IMR-90 (cell line): Measurements from ENCODE around the gene ETFA. TPM values are rescaled to one million over a fixed set of nuclear protein-coding genes. Genes with fewer than 3 reads are reported as not detected.

ENCODE experiments used
- ATAC-seq: fragments of 200-7000 bp; cut with Tn5 transposase; 2 replicates; pipeline ENCODE4 v1.9.1; 2020; ENCODE audit warnings: low read depth, mild to moderate bottlenecking, moderate library complexity
- BruUV-seq: library from RNA; stranded (reverse); fragments of 400-500 nt; replicated peaks from 2 replicates; lab custom pipeline; 2021; lab: Mats Ljungman, UMichigan
- CTCF ChIA-PET: fragments of 300-600 bp; formaldehyde crosslinking; extraction: SDS; loops from one replicate; lab custom pipeline; 2021; ENCODE audit warnings: antibody characterized with exemption; lab: Yijun Ruan, JAX
- POLR2A ChIA-PET: fragments of 300-600 bp; sonication (Branson Sonifier 250); formaldehyde crosslinking; loops from one replicate; lab custom pipeline; 2022; ENCODE audit warnings: antibody characterized with exemption; ENCODE audit not compliant: unreplicated experiment; lab: Charles Lee
- DNase-seq: peaks from one replicate; pipeline ENCODE4 v3.0.0; 2013
- H2AFZ ChIP-seq: replicated peaks from 2 replicates; pipeline ENCODE3; 2013; ENCODE audit warnings: low read length, mild to moderate bottlenecking; ENCODE audit not compliant: poor library complexity
- H2AK5ac ChIP-seq: 2 replicates; pipeline ENCODE4 v1.6.1; 2013; ENCODE audit warnings: low read depth, low read length, inconsistent platforms
- H2AK9ac ChIP-seq: replicated peaks from 2 replicates; pipeline ENCODE3; 2013; ENCODE audit warnings: mild to moderate bottlenecking, low read depth, low read length, moderate library complexity; ENCODE audit not compliant: poor library complexity
- H2BK120ac ChIP-seq: 2 replicates; pipeline ENCODE4 v1.6.1; 2013; ENCODE audit warnings: low read depth, low read length, inconsistent platforms
- H2BK15ac ChIP-seq: 3 replicates; pipeline ENCODE4 v1.6.1; 2013; ENCODE audit warnings: low read depth, low read length, inconsistent platforms
- H2BK20ac ChIP-seq: 2 replicates; pipeline ENCODE4 v1.6.1; 2013; ENCODE audit warnings: low read depth, mild to moderate bottlenecking, inconsistent platforms, low read length, moderate library complexity
- H2BK5ac ChIP-seq: 2 replicates; pipeline ENCODE4 v1.6.1; 2013; ENCODE audit warnings: mild to moderate bottlenecking, low read depth, low read length, inconsistent platforms; ENCODE audit not compliant: poor library complexity, severe bottlenecking
- H3K14ac ChIP-seq: replicated peaks from 2 replicates; pipeline ENCODE4 v1.6.1; 2013; ENCODE audit warnings: low read depth, low read length, inconsistent platforms
- H3K18ac ChIP-seq: 2 replicates; pipeline ENCODE4 v1.6.1; 2013; ENCODE audit warnings: low read depth, low read length, control low read depth
- H3K23ac ChIP-seq: 2 replicates; pipeline ENCODE4 v1.6.1; 2013; ENCODE audit warnings: low read depth, low read length, inconsistent platforms
- H3K27ac ChIP-seq: 2 replicates; pipeline ENCODE4 v1.5.1; 2013; ENCODE audit warnings: mild to moderate bottlenecking, control low read depth, low read length; ENCODE audit not compliant: insufficient read depth
- H3K27me3 ChIP-seq: 2 replicates; pipeline ENCODE4 v1.6.1; 2013; ENCODE audit warnings: low read length; ENCODE audit not compliant: control insufficient read depth, insufficient read depth
- H3K36me3 ChIP-seq: 2 replicates; pipeline ENCODE4 v1.6.1; 2013; ENCODE audit warnings: low read length, mixed read lengths; ENCODE audit not compliant: control insufficient read depth, insufficient read depth
- H3K4ac ChIP-seq: 2 replicates; pipeline ENCODE4 v1.6.1; 2013; ENCODE audit warnings: low read depth, low read length, inconsistent platforms
- H3K4me1 ChIP-seq: 2 replicates; pipeline ENCODE4 v1.6.1; 2013; ENCODE audit warnings: low read length, mixed read lengths; ENCODE audit not compliant: control insufficient read depth, insufficient read depth
- H3K4me2 ChIP-seq: 2 replicates; pipeline ENCODE4 v1.6.1; 2013; ENCODE audit warnings: low read depth, mild to moderate bottlenecking, control low read depth, low read length, moderate library complexity
- H3K4me3 ChIP-seq: 2 replicates; pipeline ENCODE4 v1.5.1; 2013; ENCODE audit warnings: low read depth, mild to moderate bottlenecking, control low read depth, low read length, moderate library complexity; ENCODE audit not compliant: insufficient read depth
- H3K56ac ChIP-seq: 2 replicates; pipeline ENCODE4 v1.6.1; 2013; ENCODE audit warnings: low read length, inconsistent platforms; ENCODE audit not compliant: insufficient read depth; ENCODE audit errors: extremely low read depth
- H3K79me1 ChIP-seq, 2 experiments: 2 replicates each; pipeline ENCODE4 v1.6.1; 2013; ENCODE audit warnings: low read length in 2 of 2, inconsistent platforms in 1 of 2, low read depth in 1 of 2
- H3K9ac ChIP-seq: 2 replicates; pipeline ENCODE4 v1.6.1; 2013; ENCODE audit warnings: low read depth, low read length, control low read depth
- H3K9me1 ChIP-seq: 2 replicates; pipeline ENCODE4 v1.6.1; 2013; ENCODE audit warnings: low read length, inconsistent platforms; ENCODE audit not compliant: insufficient read depth
- H3K9me3 ChIP-seq: 2 replicates; pipeline ENCODE4 v1.6.1; 2013; ENCODE audit warnings: low read length; ENCODE audit not compliant: control insufficient read depth, insufficient read depth
- H4K20me1 ChIP-seq: 2 replicates; pipeline ENCODE4 v1.6.1; 2013; ENCODE audit warnings: low read length, inconsistent platforms; ENCODE audit not compliant: insufficient read depth
- H4K5ac ChIP-seq: 2 replicates; pipeline ENCODE4 v1.6.1; 2013; ENCODE audit warnings: mild to moderate bottlenecking, low read depth, low read length, control low read depth
- H4K8ac ChIP-seq, 2 experiments: 2 replicates each; pipeline ENCODE4 v1.6.1; 2013; ENCODE audit warnings: low read depth in 2 of 2, low read length in 2 of 2, control low read depth in 1 of 2, inconsistent platforms in 1 of 2
- H4K91ac ChIP-seq: 2 replicates; pipeline ENCODE4 v1.6.1; 2013; ENCODE audit warnings: low read depth, low read length, inconsistent platforms; ENCODE audit not compliant: insufficient read depth
- FOS ChIP-seq: fragments of 150-350 bp; IDR thresholded peaks from 2 replicates; pipeline ENCODE4 v1.6.1; 2016; ENCODE audit warnings: low read depth, low read length
- MXI1 ChIP-seq: IDR thresholded peaks from 2 replicates; pipeline ENCODE4 v1.6.1; 2012; ENCODE audit warnings: low read depth, mild to moderate bottlenecking, low read length, moderate library complexity, borderline replicate concordance
- POLR2A ChIP-seq: IDR thresholded peaks from 2 replicates; pipeline ENCODE4 v1.6.1; 2012; ENCODE audit warnings: mild to moderate bottlenecking, low read depth, low read length
- RAD21 ChIP-seq: IDR thresholded peaks from 2 replicates; pipeline ENCODE4 v1.6.1; 2012; ENCODE audit warnings: low read length, improper control_type of control experiment
- RFX5 ChIP-seq: IDR thresholded peaks from 2 replicates; pipeline ENCODE4 v1.8.0; 2012; ENCODE audit warnings: low read depth, mild to moderate bottlenecking, low read length, moderate library complexity
- USF2 ChIP-seq: fragments of 150-350 bp; IDR thresholded peaks from 2 replicates; pipeline ENCODE4 v1.6.1; 2017; ENCODE audit warnings: mild to moderate bottlenecking, antibody characterized with exemption, low read length, low read depth
- WGBS, 2 experiments: methylation state at CpG; one replicate each; pipeline versions ENCODE4 v1.1.5 to v1.1.7; 2013; ENCODE audit warnings: missing lambda C conversion rate in 2 of 2; ENCODE audit not compliant: insufficient read length in 1 of 2; ENCODE audit errors: extremely low coverage in 2 of 2; 5-methylcytosine and 5-hydroxymethylcytosine counted together
- dilution Hi-C: fragments of 300-500 bp; cut with HindIII; formaldehyde crosslinking; loops from one replicate; pipeline ENCODE4 v1.14.3; 2018; ENCODE audit warnings: low sequenced_read_pairs; ENCODE audit not compliant: unreplicated experiment
- in situ Hi-C: fragments of 300-500 bp; cut with MboI; formaldehyde crosslinking; loops from 3 replicates; pipeline ENCODE4 v1.14.3; 2019; ENCODE audit warnings: low sequenced_read_pairs, inconsistent platforms, mixed read lengths
- intact Hi-C: fragments of 100-400 bp; cut with micrococcal nuclease; formaldehyde crosslinking; loops from 2 replicates; pipeline ENCODE4 v1.10.0; 2022
- polyA plus RNA-seq, 3 experiments: library from polyadenylated mRNA; depleted of rRNA; stranded (reverse); fragments of >200 nt; gene quantifications; 2 replicates each; pipeline ENCODE4 v1.2.3, GENCODE V29; 2012; ENCODE audit warnings: low replicate concordance in 1 of 3
- total RNA-seq: library from RNA; depleted of rRNA; stranded (reverse); fragments of >200 nt; gene quantifications from 2 replicates; pipeline ENCODE4 v1.2.3, GENCODE V29; 2012

Gene ETFA
- total and polyA plus RNA-seq, 2 of the 4 experiments (the other 2 are of a cell fraction) = 115 to 172 TPM

GRCh38 chr15:76342058-76342381 lies 30.8 kb upstream of the ETFA start (continued):
- TF ChIP-seq FOS (no peak), MXI1 (no peak), POLR2A (no peak), RAD21 (no peak), USF2 (no peak)

GRCh38 chr15:76341366-76342057 lies 30.2 kb upstream of the ETFA start:
- Histone ChIP-seq H3K4me2 (no peak overlapping the region), H3K14ac (no peak overlapping the region), H3K18ac (no peak overlapping the region), H4K8ac (no peak overlapping the region), H2AK5ac (no peak overlapping the region), H3K23ac (no peak overlapping the region), H3K4me1 (peaks cover 9% of the 10 kb centered on the region), H3K9ac (no peak overlapping the region), H3K9me1 (no peaks in the 10 kb centered on the region; the same call in 1 of the 2 replicates), H2AFZ (no peak overlapping the region), H2AK9ac (no peak overlapping the region), H3K79me1 (peaks cover 3 to 17% of the 10 kb centered on the region in 2 experiments; a peak in 3 of 4 replicates), H3K36me3 (peaks cover 23% of the 10 kb centered on the region), H3K4ac (no peak overlapping the region), H2BK20ac (no peak overlapping the region), H3K27ac (no peak overlapping the region), H2BK120ac (no peak overlapping the region), H3K4me3 (no peak overlapping the region), H3K56ac (no peak overlapping the region), H3K9me3 (peaks cover 12% of the 10 kb centered on the region; the same call in 1 of the 2 replicates), H3K27me3 (peaks cover 36% of the 10 kb centered on the region), H4K91ac (no peak overlapping the region), H2BK15ac (no peak overlapping the region), H4K5ac (no peak overlapping the region), H4K20me1 (peaks cover 18% of the 10 kb centered on the region), H2BK5ac (no peak overlapping the region)
- in situ Hi-C loops = no loop called here
- dilution Hi-C loops = no loop called here
- no TSS peak for BruUV-seq
- TF ChIP-seq RFX5 (no peak), POLR2A (no peak)
- ATAC-seq (no peak), DNase-seq (no peak)
- intact Hi-C loops = loop anchor here (10.0 kb wide), 1 partner anchor 233 kb away; no protein-coding TSS in a partner anchor
- 77% methylated on average over 9 of the region's 42 CpGs; no CpG with 5 or more reads in 1 of the 2 experiments for WGBS, 2 experiments
- POLR2A ChIA-PET = no interaction called here
- CTCF ChIA-PET = no interaction called here
